Stimulated activated CD8-positive, alpha-beta memory T cell treated with anti-CD3 and anti-CD28 coated beads, Interleukin-15, amount 100 ng/mL, for 4 hours (primary cell): ENCODE data around the gene SH3TC1.

Experiments used
- DNase-seq, 2 donors: peaks; one replicate each; pipeline ENCODE4 v3.0.0-alpha.2; 2020; ENCODE audit warnings: low read depth in 2 of 2

SH3TC1 gene

GRCh38 chr4:8242782-8243560, 43.9 kb downstream of the SH3TC1 start:
- DNase-seq = no peak

GRCh38 chr4:8244001-8244757, 45.1 kb downstream of the SH3TC1 start:
- DNase-seq = no peak

DNA sequence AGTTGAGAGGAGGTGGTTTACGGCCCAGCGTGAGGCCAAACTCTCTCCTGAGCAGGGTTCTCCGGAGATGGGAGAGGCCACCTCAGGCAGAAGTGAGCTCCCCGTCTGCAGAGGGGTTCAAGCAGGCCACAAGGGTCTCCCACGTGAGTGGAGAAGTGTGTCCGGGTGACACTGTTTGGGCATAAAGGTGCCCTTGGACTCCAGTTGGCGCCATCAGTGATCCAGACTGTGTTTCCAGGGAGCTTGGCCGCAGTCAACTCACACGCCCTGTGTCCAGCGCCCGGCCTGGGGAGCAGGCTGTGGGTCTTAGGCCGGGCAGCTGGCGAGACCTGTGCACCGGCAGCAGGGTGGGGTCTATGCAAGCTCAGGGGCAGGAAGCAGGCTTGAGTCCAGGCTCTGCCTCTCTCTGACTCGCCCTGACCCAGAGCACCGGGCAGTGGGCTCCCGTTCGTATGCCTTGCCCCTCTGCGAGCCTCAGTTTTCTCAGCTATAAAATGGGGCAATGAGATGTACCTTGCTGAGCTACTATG, 45.9 kb downstream of the SH3TC1 start:
- no peak for DNase-seq

DNA sequence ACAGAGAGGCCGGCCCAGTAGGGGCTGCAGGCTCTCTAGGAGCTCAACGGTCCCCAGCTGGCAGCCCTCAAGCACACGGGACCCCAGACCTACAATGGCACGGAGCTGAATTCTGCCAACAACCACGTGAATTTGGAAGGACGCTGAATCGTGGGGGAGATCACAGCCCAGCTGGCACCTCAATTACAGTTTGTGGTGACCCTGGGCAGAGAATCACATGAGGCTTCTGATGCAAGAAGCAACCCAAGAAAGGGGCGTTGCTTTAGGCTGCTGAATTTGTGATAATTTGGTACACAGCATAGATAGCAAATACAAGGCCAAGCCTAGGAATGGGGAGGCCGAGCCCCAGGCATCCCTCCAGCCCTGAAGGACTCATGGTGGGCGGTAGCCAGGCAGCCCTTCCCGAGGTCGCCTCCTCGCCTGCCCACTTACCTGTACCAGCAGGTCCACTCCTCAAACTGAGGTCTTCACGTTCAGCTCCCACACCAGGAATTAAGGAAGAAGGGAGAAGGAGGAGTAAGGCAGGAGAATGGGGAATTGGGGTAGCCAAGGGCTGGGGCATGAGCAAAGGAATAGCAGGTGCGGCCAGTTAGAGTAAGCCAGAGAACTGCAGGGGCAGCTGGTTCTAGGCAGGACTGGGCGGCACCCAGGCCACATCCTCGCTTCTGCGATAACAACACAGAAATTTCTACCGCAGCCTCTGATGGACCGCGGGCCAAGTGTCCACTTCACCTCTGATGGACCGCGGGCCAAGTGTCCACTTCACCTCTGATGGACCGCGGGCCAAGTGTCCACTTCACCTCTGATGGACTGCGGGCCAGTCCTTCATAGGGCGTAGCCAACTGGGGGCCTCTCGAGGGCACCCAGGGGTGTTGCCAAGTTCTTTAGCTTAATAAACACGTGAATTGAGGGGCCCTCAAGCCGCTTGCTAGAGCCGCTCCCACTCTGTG, 47.1 kb downstream of the SH3TC1 start:
- DNase-seq = no peak

DNA sequence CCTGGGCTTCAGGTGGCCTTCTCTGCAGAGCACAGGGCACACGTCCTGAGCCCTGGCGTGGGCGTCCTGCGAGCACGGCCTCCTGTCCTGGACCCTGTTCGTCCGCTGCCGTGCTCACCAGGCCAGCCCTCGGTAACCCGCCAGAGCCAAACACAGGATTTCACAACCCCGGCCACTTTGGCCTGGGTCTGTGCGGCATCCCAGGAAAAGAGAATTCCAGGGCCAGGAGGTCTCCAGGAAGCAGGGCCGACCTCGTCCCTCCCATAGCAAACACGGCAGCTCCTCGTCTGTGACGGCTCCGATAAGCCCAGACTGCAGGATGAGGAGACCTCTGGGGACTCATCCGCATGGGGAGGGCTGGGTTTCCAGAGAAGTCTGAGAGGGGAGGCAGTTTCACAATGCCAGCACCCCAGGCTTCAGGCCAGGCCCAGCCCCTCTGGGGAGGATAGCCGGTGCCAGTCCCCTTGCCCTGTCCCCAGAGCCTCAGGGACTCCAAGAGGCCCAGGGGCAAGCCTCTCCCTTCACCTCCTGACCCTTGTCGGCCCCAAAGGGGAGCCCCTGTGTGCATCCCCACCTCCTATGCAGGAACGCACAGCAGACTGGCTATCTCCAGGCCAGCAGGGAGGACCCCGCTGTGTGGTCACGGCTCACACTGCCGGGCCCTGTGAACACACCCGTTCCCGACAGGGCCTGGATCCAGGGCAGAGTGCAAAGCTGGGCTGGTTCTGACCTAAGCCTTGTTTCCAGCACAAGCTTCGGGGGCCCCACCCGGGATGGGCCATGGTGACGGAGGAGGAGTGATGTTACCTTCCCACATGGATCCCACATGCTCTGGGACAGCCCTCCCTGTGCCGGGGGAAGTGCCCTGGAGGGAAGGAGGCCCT, 48.2 kb downstream of the SH3TC1 start:
- DNase-seq = no peak

GRCh38 chr4:8248091-8248490, 49.0 kb downstream of the SH3TC1 start:
- no peak for DNase-seq

DNA sequence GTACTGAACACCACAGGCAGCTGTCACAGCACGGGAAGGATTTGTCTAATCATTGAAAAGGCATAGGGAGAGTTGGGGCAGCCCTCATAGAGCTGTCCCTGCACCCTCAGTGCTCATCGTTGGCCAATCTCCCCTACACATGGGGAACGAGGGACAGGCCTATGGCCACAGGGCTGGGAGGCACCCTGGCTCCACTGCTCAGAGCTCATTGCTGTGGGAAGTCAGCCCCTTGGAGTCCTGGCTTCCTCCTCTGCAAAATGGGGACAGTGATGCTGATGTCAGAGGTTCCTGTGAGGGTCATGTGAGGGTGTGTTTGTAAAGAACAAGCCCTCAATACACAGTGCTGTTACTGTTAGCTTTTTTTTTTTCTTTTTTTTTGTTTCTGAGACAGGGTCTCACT, 51.1 kb downstream of the SH3TC1 start:
- DNase-seq = no peak

- no peak for DNase-seq
These were observed 51.5 kb downstream of the SH3TC1 start for GRCh38 chr4:8250637-8251036.

DNA sequence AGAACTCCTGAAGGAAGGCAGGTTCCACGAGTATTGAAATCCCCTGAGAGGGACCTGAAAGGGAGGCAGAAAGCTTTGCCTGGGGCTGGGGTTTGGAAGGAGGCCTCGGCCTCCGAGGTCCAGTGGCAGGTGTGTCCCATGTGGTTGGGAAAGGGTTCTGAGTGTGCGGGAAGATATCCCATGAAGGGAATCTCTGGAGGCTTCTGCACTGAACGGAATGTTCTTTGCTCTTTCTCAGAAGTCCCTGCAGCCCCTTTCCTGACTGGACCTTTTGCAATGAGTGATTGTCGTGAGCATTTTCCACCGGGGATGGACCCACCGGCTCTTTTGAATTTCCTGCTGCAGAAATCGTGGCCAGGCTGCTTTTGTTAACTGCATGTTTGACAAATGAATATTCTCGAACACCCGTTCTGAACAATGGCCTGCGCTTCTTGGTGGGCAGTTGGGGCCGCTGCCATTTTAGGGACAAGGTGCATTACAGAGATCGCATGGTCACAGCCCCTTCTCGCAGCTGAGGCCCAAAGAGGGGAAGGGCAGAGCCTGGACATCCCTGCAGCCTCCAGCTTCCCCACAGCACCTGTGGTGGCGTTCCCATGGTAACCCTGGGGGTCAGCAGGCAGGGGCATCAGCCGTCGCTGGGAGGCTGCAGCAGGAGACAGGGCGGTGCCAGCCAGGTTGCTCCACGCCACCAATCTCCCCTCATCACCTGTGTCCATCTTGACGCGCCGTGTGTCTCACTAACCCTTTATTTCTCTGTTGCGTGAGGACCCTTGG, 52.2 kb downstream of the SH3TC1 start:
- DNase-seq = no peak

- no peak for DNase-seq
These were observed 53.4 kb downstream of the SH3TC1 start for GRCh38 chr4:8252301-8253173.

GRCh38 chr4:8254076-8254475, 55.0 kb downstream of the SH3TC1 start:
- no peak for DNase-seq

GRCh38 chr4:8255698-8256441, 56.8 kb downstream of the SH3TC1 start:
- DNase-seq = no peak

- no peak for DNase-seq
These were observed 58.8 kb downstream of the SH3TC1 start for GRCh38 chr4:8257854-8258253.

DNA sequence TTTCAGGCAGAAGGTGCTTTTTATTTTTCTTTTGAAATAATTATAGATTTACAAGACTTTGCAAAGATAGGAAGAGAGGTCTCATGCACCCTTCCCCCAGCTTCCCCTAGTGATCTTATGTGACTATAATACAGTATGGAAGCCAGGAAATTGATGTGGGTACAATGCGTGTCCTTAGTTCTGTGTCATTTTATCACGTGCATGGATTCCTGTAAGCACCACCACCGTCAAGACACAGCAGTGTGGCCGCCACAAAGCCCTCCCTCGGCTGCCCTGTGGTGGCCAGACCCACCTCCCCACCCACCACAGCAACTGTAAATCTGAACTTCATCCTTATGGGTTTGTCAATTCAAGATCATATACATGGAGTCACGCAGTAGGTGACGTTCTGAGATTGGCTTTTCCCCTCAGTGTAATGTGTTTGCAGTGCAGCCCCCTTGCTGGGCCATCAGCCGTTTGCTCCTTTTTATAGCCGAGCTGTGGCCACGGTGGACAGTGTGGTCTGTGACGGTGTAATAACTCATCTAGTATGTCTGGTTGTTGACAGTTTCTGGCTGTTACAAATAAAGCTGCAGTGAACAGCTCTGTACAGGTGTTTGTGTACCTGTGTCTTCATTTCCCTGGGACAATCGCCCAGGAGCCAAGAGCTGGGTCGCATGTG, 59.6 kb downstream of the SH3TC1 start:
- no peak for DNase-seq

- no peak for DNase-seq
These were observed 60.8 kb downstream of the SH3TC1 start for GRCh38 chr4:8259743-8260430.

DNA sequence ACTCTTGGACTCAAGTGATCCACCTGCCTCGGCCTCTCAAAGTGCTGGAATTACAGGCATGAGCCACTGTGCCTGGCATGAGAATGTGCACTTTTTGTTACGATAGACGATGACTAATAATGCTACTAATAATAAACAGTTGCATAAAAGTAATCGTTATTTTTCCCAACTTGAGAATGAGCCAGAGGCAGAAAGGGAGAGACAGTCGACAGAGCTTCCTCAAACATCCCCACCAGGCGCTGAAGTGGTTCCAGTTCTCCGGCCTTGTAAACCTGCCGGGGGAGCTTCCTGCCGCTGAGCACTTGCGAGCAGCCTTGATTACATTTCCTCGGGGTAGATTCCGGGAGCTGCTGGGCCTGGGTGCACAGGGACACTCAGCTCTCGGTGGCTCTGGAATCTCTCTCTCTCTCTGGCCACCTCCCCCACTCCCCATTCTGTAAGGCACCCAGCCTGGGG, 61.6 kb downstream of the SH3TC1 start:
- DNase-seq = no peak
